ENCODE results near the gene EXD3. TPM values are rescaled to one million over a fixed set of nuclear protein-coding genes. Genes with fewer than 3 reads are reported as not detected.

Gene EXD3
- total and polyA plus RNA-seq, 2 of the 13 experiments (the other 11 are each of a cell fraction or from before 2014, with no cell fraction given): 2.7 to 4.8 TPM

- TF ChIP-seq POLR2AphosphoS2 (IDR thresholded peaks at IDR 0.05; ENCODE audit: low read depth, low read length) (no peak), ZBTB40 (IDR thresholded peaks at IDR 0.05) (no peak), ZBTB40 (CRISPR knock-in tag; IDR thresholded peaks at IDR 0.05) (no peak), ZNF350 (CRISPR knock-in tag; IDR thresholded peaks at IDR 0.05; ENCODE audit: borderline replicate concordance, low read depth) (no peak), SMC3 (IDR thresholded peaks at IDR 0.05; ENCODE audit: low read length) (no peak), ZNF3 (CRISPR knock-in tag; IDR thresholded peaks at IDR 0.05) (no peak), DZIP1 (CRISPR knock-in tag; IDR thresholded peaks at IDR 0.05) (peak; percentile 48; the same call in 1 of the 2 replicates), MIXL1 (CRISPR knock-in tag; IDR thresholded peaks at IDR 0.05) (no peak), ZNF598 (CRISPR knock-in tag; IDR thresholded peaks at IDR 0.05; ENCODE audit: borderline replicate concordance) (no peak), ZNF780A (CRISPR knock-in tag; IDR thresholded peaks at IDR 0.05) (no peak), IKZF4 (CRISPR knock-in tag; IDR thresholded peaks at IDR 0.05; ENCODE audit: borderline replicate concordance, low read depth, not compliant biosample characterization) (no peak), ZNF256 (CRISPR knock-in tag; conservative IDR thresholded peaks at IDR 0.05) (0 out of 2 replicates have a peak, but pooled peaks have one; percentile 68), ZFP37 (CRISPR knock-in tag; IDR thresholded peaks at IDR 0.05; ENCODE audit: borderline replicate concordance) (0 out of 2 replicates have a peak, but pooled peaks have one; percentile 8), ZNF33B (CRISPR knock-in tag; IDR thresholded peaks at IDR 0.05) (no peak), TFDP2 (CRISPR knock-in tag; IDR thresholded peaks at IDR 0.05) (no peak; the same call in 1 of the 2 replicates), TOE1 (CRISPR knock-in tag; IDR thresholded peaks at IDR 0.05) (no peak), ZNF841 (CRISPR knock-in tag; IDR thresholded peaks at IDR 0.05; ENCODE audit: borderline replicate concordance) (no peak), SYNCRIP (IDR thresholded peaks at IDR 0.05; ENCODE audit: insufficient read depth, low read depth, low read length) (no peak)
Measured at GRCh38 chr9:137459152-137459600, 36.2 kb upstream of the EXD3 start, which contains the start of gene NSMF (continued).
